DND-41 (cell line): ENCODE measurements around the gene GCDH.

Experiments
- ATAC-seq: fragments of 200-7000 bp; cut with Tn5 transposase; 3 replicates; pipeline ENCODE4 v1.9.1; 2021; ENCODE audit warnings: low read depth; ENCODE audit not compliant: insufficient read depth
- DNase-seq: peaks from one replicate; pipeline ENCODE4 v3.0.0-alpha.2; 2020
- H2AFZ ChIP-seq: 2 replicates; pipeline ENCODE4 v1.6.0; 2012; ENCODE audit warnings: low read depth, low read length
- H3K27ac ChIP-seq: 2 replicates; pipeline ENCODE4 v1.5.1; 2012; ENCODE audit warnings: low read length, inconsistent platforms
- H3K27me3 ChIP-seq: fragments of 200-600 bp; sonication (generic); 2 replicates; pipeline ENCODE4 v1.6.0; 2012; ENCODE audit warnings: low read length, mild to moderate bottlenecking, inconsistent platforms; ENCODE audit not compliant: insufficient read depth, poor library complexity
- H3K36me3 ChIP-seq: 2 replicates; pipeline ENCODE4 v1.5.1; 2012; ENCODE audit warnings: low read length, inconsistent platforms; ENCODE audit not compliant: insufficient read depth
- H3K4me1 ChIP-seq: 2 replicates; pipeline ENCODE4 v1.5.1; 2012; ENCODE audit warnings: mild to moderate bottlenecking, low read length; ENCODE audit not compliant: insufficient read depth
- H3K4me2 ChIP-seq: 2 replicates; pipeline ENCODE4 v1.6.0; 2012; ENCODE audit warnings: mild to moderate bottlenecking, moderate library complexity, low read length, inconsistent platforms; ENCODE audit not compliant: insufficient read depth
- H3K4me3 ChIP-seq, 2 experiments: fragments of 200-600 bp in 1 of 2; shearing (Covaris generic) in 1 of 2; 2 replicates each; pipeline ENCODE4 v1.5.1; 2012 to 2016; ENCODE audit warnings: inconsistent platforms in 2 of 2, low read length in 2 of 2, mild to moderate bottlenecking in 2 of 2, low read depth in 1 of 2, moderate library complexity in 1 of 2
- H3K79me2 ChIP-seq: 2 replicates; pipeline ENCODE4 v1.6.0; 2012; ENCODE audit warnings: low read length, inconsistent platforms; ENCODE audit not compliant: insufficient read depth
- H3K9ac ChIP-seq: 2 replicates; pipeline ENCODE4 v1.6.0; 2012; ENCODE audit warnings: low read depth, mild to moderate bottlenecking, inconsistent platforms, low read length, moderate library complexity
- H3K9me3 ChIP-seq: 2 replicates; pipeline ENCODE4 v1.5.1; 2012; ENCODE audit warnings: low read length, moderate library complexity, mild to moderate bottlenecking, inconsistent platforms; ENCODE audit not compliant: insufficient read depth, severe bottlenecking
- H4K20me1 ChIP-seq: 2 replicates; pipeline ENCODE4 v1.6.0; 2012; ENCODE audit warnings: low read length; ENCODE audit not compliant: insufficient read depth
- CTCF ChIP-seq: IDR thresholded peaks from 2 replicates; pipeline ENCODE4 v1.5.1; 2012; ENCODE audit warnings: borderline replicate concordance, low read length, moderate library complexity, mild to moderate bottlenecking; ENCODE audit not compliant: poor library complexity, severe bottlenecking; ENCODE audit errors: extremely low read depth
- EZH2 ChIP-seq: IDR thresholded peaks from 3 replicates; pipeline ENCODE4 v1.6.1; 2012; ENCODE audit warnings: borderline replicate concordance, low read depth, mild to moderate bottlenecking, moderate library complexity, low read length, inconsistent platforms; ENCODE audit not compliant: severe bottlenecking

The GCDH gene

GRCh38 chr19:12937093-12937926, 46.4 kb downstream of the GCDH start:
- ATAC-seq: peak; percentile 64

GRCh38 chr19:12937927-12938778, 47.2 kb downstream of the GCDH start, which contains the start of gene CALR:
Gene CALR, plus strand, starts transcription at chr19:12938609. Its CDS starts 71 bp downstream, at chr19:12938680.
- peak; percentile 79 for ATAC-seq
- H2AFZ ChIP-seq: peak within 1 kb of the TSS; percentile 65
- peaks cover 57% of the 10 kb centered on the region for H3K79me2 ChIP-seq
- peaks cover 49% of the 10 kb centered on the region for H3K36me3 ChIP-seq
- TF ChIP-seq CTCF: no peak
- TF ChIP-seq EZH2: no peak
- no peaks in the 10 kb centered on the region for H3K9me3 ChIP-seq
- peak within 1 kb of the TSS; percentile 93 for H3K9ac ChIP-seq
- peak within 1 kb of the TSS; percentile 77 to 90 for H3K4me3 ChIP-seq
- H3K27me3 ChIP-seq: no peaks in the 10 kb centered on the region
- peaks cover 79% of the 10 kb centered on the region for H3K4me1 ChIP-seq
- peaks cover 32% of the 10 kb centered on the region for H4K20me1 ChIP-seq
- peak; percentile 100 for DNase-seq
- H3K27ac ChIP-seq: peak within 1 kb of the TSS; percentile 100
- peak within 1 kb of the TSS; percentile 78 for H3K4me2 ChIP-seq

More at GRCh38 chr19:12937093-12937926, 46.4 kb downstream of the GCDH start:
- H3K4me1 ChIP-seq: peaks cover 80% of the 10 kb centered on the region
- peak overlapping the region; percentile 65 for H2AFZ ChIP-seq
- peak overlapping the region; percentile 93 for H3K9ac ChIP-seq
- peak overlapping the region; percentile 17 to 77; a peak in 3 of 4 replicates for H3K4me3 ChIP-seq
- peak overlapping the region; percentile 100 for H3K27ac ChIP-seq
- H3K27me3 ChIP-seq: no peaks in the 10 kb centered on the region
- peak; percentile 95 for DNase-seq
- H3K4me2 ChIP-seq: peak overlapping the region; percentile 72
- H4K20me1 ChIP-seq: peaks cover 40% of the 10 kb centered on the region
- TF ChIP-seq EZH2: no peak
- TF ChIP-seq CTCF: no peak
- peaks cover 58% of the 10 kb centered on the region for H3K79me2 ChIP-seq
- no peaks in the 10 kb centered on the region for H3K9me3 ChIP-seq
- H3K36me3 ChIP-seq: peaks cover 42% of the 10 kb centered on the region

GRCh38 chr19:12938779-12939601, 48.0 kb downstream of the GCDH start:
- Histone ChIP-seq H3K27ac (peak overlapping the region; percentile 88), H4K20me1 (peaks cover 37% of the 10 kb centered on the region), H2AFZ (peak overlapping the region; percentile 46), H3K36me3 (peaks cover 53% of the 10 kb centered on the region), H3K4me2 (peak overlapping the region; percentile 78), H3K9me3 (no peaks in the 10 kb centered on the region), H3K9ac (peak overlapping the region; percentile 93), H3K4me1 (peaks cover 82% of the 10 kb centered on the region), H3K27me3 (no peaks in the 10 kb centered on the region), H3K79me2 (peaks cover 56% of the 10 kb centered on the region), H3K4me3 (peak overlapping the region; percentile 77 to 90)
- no peak for TF ChIP-seq EZH2
- peak; percentile 35 for TF ChIP-seq CTCF
- ATAC-seq (no peak), DNase-seq (peak; percentile 43)
